ENCODE data around the gene LATS1.
A peak's percentile ranks its signal among the peaks of the same experiment; 100 is the strongest.
"Not testable (repeated sequence)": the region's sequence is repeated elsewhere in the genome, so short reads cannot be mapped to it uniquely, and the experiment has no call there.

LATS1 gene

GRCh38 chr6:149717588-149718458 is at the start of gene LATS1:
Gene LATS1 (minus strand): TSS chr6:149718101. CDS start chr6:149702126, 15,975 bp downstream.
- DNase-seq (ENCODE audit: low read depth in 2 of 2), result peak; percentile 53 to 58

- DNase-seq (ENCODE audit: low read depth in 2 of 2), result no peak
Observed at GRCh38 chr6:149766156-149766769, 48.4 kb upstream of the LATS1 start.

- DNase-seq (ENCODE audit: low read depth in 2 of 2), result peak in 1 of 2 experiments; percentile 15
Observed at GRCh38 chr6:149763866-149764265, 46.0 kb upstream of the LATS1 start.

GRCh38 chr6:149761438-149761837 is 43.5 kb upstream of the LATS1 start:
- DNase-seq (ENCODE audit: low read depth in 2 of 2), result no peak

GRCh38 chr6:149756261-149756636 is 38.3 kb upstream of the LATS1 start:
- no peak for DNase-seq (ENCODE audit: low read depth in 2 of 2)

GRCh38 chr6:149755300-149756260 is 37.7 kb upstream of the LATS1 start:
- no peak for DNase-seq (ENCODE audit: low read depth in 2 of 2)

GRCh38 chr6:149754548-149754947 is 36.6 kb upstream of the LATS1 start:
- DNase-seq (ENCODE audit: low read depth in 2 of 2), result no peak

- not testable (repeated sequence) for DNase-seq (ENCODE audit: low read depth in 2 of 2)
Observed at GRCh38 chr6:149753374-149753637, 35.4 kb upstream of the LATS1 start.

- no peak for DNase-seq (ENCODE audit: low read depth in 2 of 2)
Observed at GRCh38 chr6:149752600-149753373, 34.9 kb upstream of the LATS1 start.

GRCh38 chr6:149751920-149752319 is 34.0 kb upstream of the LATS1 start:
- not testable (repeated sequence) for DNase-seq (ENCODE audit: low read depth in 2 of 2)

- DNase-seq (ENCODE audit: low read depth in 2 of 2), result no peak
Observed at GRCh38 chr6:149751239-149751638, 33.3 kb upstream of the LATS1 start.

- DNase-seq (ENCODE audit: low read depth in 2 of 2), result no peak
Observed at GRCh38 chr6:149750136-149750609, 32.3 kb upstream of the LATS1 start.

GRCh38 chr6:149749594-149750135 is 31.8 kb upstream of the LATS1 start, which contains the start of gene PCMT1:
Gene PCMT1 (plus strand): TSS chr6:149749741. CDS start chr6:149749902, 161 bp downstream.
- DNase-seq (ENCODE audit: low read depth in 2 of 2), result peak; percentile 60 to 68

- DNase-seq (ENCODE audit: low read depth in 2 of 2), result not testable (repeated sequence)
Observed at GRCh38 chr6:149749082-149749593, 31.2 kb upstream of the LATS1 start.

- DNase-seq (ENCODE audit: low read depth in 2 of 2), result peak; percentile 89 to 92
Observed at GRCh38 chr6:149746147-149746946, 28.4 kb upstream of the LATS1 start, which contains the start of gene NUP43. Gene NUP43 (minus strand): TSS chr6:149746529. CDS start chr6:149746495, 34 bp downstream.

- DNase-seq (ENCODE audit: low read depth in 2 of 2), result not testable (repeated sequence)
Observed at GRCh38 chr6:149745252-149745651, 27.4 kb upstream of the LATS1 start.

- no peak for DNase-seq (ENCODE audit: low read depth in 2 of 2)
Observed at GRCh38 chr6:149734915-149735314, 17.0 kb upstream of the LATS1 start.

- DNase-seq (ENCODE audit: low read depth in 2 of 2), result no peak
Observed at GRCh38 chr6:149733089-149733720, 15.3 kb upstream of the LATS1 start.

- no peak for DNase-seq (ENCODE audit: low read depth in 2 of 2)
Observed at GRCh38 chr6:149729824-149730223, 11.9 kb upstream of the LATS1 start.
